IPS-NIHi7 (cell line): ENCODE data around the gene NPY4R.
"Not testable (repeated sequence)": the region's sequence is repeated elsewhere in the genome, so short reads cannot be mapped to it uniquely, and the experiment has no call there.

Experiments
- DNase-seq: peaks from one replicate; pipeline ENCODE4 v3.0.0; 2012; ENCODE audit warnings: mixed read lengths; ENCODE audit errors: extremely low spot score

Gene NPY4R

DNA sequence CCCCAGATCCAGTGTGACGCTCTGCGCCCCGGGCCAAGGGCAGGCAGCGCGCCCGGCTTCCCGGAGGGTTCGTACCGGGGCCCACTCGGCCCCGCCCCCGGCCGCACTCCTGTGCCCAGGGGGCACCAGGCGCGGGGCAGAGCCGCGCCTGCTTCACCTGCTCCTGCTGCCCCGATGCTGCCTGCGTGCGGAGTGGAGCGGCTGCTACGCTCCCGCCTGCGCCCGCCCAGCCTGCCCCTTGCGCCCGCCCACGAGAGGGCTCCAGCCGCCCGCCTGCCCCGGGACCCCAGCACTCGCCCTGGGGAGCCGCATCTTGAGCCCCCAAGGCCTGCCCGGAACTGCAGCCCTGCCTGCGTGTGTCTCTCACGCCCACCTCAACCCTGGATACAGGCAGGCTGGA, at the start of gene NPY4R:
NPY4R (minus strand) TSS at position 194 of the 400 bp plus-strand sequence. CDS start 3,323 bp downstream, outside the sequence.
- DNase-seq: not testable (repeated sequence)

DNA sequence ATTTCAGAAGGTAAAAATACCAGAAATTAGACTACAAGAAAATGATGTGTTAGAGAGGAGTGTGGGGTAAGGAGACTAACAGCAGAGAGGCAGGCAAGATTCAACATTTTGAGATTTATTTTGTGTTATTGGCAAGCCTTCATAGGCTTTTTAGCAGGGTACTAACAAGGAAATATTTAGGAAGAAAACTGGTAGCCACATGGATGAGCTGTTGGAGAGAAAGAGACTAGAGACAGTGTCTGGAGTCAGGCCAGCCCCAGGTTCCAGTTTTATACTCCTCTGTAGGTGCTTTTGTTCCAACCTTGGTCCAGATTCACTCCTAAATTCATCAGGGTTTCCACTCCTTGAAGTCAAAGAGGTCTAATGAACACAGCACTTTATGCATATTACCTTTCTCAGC, 49.6 kb upstream of the NPY4R start:
- DNase-seq: no peak

DNA sequence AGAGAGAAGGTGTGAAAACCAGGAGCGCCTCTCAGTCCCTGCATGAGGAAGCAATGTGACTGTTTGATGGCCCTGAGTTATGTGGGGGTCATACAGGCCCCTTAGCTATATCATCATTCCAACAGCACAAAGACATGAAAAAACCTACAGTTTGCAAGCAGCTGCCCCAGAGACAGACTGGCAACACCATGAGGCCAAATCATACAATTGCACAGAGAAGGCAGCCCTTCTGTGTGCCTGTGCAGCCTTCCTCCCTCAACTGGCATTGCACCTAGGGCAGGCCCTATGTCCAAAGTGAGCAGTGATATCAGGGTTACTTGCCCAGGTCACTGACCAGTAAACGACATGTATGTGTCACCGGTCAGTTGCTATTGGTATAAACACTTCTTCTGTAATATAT, 49.1 kb upstream of the NPY4R start:
- no peak for DNase-seq

GRCh38 chr10:46514431-46514861, 48.7 kb upstream of the NPY4R start:
- DNase-seq: no peak

- DNase-seq: not testable (repeated sequence)
These were observed 47.6 kb upstream of the NPY4R start for GRCh38 chr10:46513333-46513732.

DNA sequence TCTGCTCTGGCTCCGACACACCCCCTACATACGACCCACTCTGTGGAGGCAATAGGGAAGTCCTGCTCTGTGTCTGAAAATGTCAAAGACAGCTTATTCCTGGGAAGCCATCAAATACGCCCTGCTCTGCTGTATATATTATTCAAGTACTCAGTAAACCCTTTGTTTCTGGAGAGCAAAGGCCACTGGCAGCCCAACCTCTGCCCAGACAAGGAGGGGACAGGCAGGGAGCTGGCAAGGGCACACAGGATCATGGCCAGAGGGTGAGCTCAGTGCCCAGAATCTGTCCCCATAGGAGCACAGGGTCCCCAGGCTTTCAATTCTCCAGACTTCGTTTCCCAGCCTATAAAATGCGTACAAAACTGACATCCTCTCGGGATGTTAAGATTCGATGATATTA, 47.0 kb upstream of the NPY4R start:
- not testable (repeated sequence) for DNase-seq

DNA sequence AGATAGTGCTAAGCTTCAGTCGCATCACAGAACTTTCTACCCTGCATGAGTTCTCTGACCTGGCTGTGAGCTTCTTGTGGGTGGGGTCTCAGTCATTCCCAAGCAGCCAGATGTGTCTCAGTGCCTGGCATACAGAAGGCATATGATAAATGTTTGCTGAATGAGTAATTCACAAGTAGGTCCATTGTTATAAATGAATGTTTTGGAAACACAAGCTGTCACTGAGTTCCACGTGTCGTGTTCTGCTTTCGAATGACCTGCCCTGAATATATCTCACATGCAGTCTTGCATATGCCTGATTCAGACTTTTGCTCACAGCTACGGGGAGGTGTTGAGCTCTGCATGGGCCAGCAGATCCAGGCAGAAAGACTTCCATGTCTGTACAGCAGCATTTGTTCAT, 46.2 kb upstream of the NPY4R start:
- not testable (repeated sequence) for DNase-seq

- DNase-seq: not testable (repeated sequence)
These were observed 34.2 kb upstream of the NPY4R start for GRCh38 chr10:46499990-46500389.

DNA sequence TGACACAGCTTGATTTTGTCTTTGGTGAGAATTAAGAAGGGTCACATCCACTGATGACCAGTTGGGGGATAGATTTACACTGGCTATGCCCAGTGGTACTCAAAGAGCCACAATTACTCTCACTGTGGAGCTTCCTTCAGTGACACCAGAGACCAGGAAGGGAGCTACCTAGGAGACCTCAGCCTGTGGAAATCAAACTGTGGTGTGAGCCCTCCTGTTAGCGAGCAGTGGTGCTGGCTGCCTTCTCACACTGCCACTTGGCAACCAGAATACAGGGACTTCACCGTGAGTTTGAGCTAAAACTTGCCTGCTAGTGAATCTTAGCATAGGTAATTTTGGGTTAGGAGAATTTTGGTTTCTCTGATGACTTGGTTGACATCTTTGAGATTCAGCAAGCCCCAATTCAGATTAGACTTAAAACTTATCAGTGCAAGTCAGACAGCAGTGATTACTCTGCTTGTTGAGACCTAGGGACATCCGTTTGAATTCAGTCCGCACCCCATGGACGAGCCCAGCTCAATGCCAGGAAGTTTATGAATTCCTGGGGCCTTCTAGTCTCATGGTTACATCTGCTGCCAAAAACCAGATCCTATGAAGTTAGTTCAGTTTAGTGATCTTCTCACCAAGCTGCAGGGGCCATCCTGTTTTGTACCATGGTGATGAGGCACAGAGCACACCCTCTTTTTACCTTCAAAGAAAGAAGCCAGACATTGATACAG, 33.4 kb upstream of the NPY4R start:
- DNase-seq: not testable (repeated sequence)

- DNase-seq: not testable (repeated sequence)
These were observed 32.1 kb upstream of the NPY4R start for GRCh38 chr10:46497878-46498277.

DNA sequence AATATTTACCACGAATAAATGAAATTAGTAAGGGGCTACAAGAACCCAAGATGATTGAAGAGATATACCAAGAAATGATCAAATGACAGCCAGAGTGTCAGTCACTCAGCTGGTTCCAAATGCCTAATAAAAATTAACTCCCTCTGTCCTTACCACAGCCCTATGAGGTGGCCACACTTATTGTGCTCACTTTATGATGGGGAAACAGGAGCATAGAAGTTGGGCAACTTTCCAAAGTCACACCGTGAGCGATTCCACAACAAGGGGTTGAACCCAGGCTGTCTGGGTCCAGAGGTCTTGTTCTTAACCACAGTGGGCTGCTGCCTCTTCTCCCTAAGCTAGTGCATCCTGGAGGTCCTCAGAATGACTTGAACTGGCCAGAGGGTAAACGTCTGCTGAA, 31.6 kb upstream of the NPY4R start:
- DNase-seq: not testable (repeated sequence)

- DNase-seq: not testable (repeated sequence)
These were observed 25.8 kb upstream of the NPY4R start for GRCh38 chr10:46491364-46492114.

- not testable (repeated sequence) for DNase-seq
These were observed 24.5 kb upstream of the NPY4R start for GRCh38 chr10:46490285-46490684.

DNA sequence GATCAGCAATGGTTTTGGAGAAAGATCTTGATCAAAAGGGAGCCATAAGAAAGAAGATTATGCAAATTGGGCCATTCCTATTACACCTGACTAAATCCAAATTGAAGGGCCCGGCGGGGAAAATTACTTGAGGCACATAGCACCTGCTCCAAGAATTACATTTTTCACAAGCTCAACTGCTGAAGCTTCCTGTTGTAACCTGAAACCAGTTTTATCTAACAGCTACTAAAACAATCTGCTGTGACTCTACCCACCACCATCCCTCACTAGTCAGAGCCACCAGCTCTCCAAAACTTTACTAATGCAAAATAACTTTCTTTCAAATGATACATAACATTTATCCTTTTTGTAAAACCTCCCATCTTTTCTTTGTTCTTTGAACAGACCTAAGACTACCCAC, 20.7 kb upstream of the NPY4R start:
- not testable (repeated sequence) for DNase-seq

DNA sequence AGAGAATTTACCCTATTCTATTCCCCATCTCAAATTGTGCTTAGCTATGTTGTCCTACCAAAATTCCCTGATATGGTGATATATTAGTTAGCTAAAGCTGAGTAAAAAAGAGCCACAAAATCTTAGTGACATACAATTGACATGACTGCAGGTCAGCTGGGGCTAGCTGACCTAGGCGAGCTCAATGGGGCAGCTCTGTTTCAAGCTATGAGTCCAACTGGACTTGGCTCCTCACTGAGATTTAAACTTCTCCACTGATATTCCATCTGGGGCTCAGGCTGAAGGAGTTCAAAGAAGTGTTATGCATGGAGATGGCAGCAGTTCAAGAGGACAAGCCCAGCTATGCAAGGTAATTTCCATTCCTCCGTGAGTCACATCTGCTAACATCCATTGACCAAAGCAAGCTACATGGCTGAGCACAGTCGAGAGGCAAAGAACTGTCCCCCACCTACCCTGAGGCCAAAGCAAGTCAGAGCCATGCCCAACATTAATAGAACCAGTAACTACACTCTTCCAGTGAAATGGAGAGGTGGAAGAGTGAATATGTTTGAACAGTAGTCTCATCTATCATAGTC, 9.1 kb upstream of the NPY4R start:
- DNase-seq: not testable (repeated sequence)

GRCh38 chr10:46473758-46474157, 8.0 kb upstream of the NPY4R start:
- not testable (repeated sequence) for DNase-seq

GRCh38 chr10:46470134-46470533, 4.4 kb upstream of the NPY4R start:
- not testable (repeated sequence) for DNase-seq

DNA sequence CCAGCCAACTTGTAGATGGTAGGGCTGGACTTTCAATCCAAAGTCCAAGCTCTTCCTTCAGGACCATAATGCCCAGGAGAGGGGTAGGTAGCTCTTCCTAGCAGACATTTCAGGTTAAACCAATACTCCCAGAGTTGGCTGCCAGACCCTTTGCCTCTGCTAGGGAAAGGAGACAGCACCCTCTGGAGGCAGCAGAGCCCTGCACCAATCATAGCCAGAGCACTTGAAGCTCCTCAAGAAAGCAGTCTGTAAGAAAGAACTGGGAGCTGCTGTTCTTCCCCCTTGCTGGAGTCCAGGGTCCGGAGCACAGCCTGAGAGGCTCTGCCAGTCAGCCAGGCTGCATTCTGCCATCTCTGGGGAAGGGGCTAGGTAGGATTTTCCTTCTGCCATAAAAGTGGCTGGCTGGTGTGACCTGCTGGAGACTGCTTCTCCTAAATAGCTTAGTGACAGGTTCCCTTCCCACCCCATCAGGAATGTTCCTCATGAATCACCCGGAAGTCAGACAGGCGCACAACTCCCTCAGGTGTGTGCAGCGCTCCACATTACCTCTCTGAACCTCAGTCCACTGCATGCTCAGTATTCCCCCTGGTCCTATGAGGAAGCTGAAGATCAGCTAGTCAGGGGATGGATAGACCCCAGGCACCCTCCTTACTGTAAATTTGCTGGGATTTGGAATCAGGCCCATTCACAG, 2.5 kb upstream of the NPY4R start:
- not testable (repeated sequence) for DNase-seq

DNA sequence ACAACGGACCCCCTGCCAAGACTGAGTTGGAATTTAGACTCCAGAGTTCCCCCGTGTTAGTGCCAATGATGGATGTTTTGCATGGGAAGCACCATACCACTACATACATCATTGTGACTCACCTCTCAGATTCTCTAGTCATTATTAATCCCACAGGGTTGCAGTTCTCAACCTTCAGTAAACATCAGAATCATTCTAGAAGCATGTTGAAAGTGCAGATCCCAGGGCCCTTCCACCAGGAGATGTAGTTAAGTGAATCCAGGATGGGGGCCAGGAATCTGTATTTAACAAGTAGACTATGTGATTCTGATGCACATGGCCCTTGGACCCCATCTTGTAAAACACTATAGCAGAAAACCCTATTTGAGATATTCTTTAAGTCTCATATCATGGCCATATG, 2.1 kb downstream of the NPY4R start:
- not testable (repeated sequence) for DNase-seq

DNA sequence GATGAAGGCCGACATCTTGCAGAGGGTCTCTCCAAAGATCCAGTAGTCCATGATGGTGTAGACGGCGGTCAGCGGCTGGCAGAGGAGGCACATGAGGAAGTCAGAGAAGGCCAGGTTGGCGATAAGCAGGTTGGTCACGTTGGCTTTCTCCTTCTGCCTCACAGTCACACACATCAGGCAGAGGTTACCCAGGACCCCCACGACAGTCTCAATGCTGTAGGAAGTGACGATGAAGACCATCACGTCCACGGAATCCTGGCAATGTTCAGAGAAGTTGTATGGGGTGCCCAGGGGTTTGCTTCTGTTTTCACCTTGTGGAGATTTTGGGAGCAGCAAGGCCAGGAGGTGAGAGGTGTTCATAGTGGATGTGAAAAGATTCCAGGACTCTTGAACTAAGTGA, 3.5 kb downstream of the NPY4R start:
- DNase-seq: not testable (repeated sequence)

- not testable (repeated sequence) for DNase-seq
These were observed 6.2 kb downstream of the NPY4R start for GRCh38 chr10:46459579-46459978.

- DNase-seq: not testable (repeated sequence)
These were observed 8.7 kb downstream of the NPY4R start for GRCh38 chr10:46457071-46457470.
